Hematopoietic multipotent progenitor cell (in vitro differentiated cells): ENCODE results near the gene TWIST2. TPM values are rescaled to one million over a fixed set of nuclear protein-coding genes. Genes with fewer than 3 reads are reported as not detected.

Experiments used
- DNase-seq, 3 donors: peaks; one replicate each; pipeline ENCODE4 v3.0.0-alpha.2; 2011 to 2015; ENCODE audit warnings: low read depth in 2 of 3, low spot score in 2 of 3
- total RNA-seq: library from RNA; depleted of rRNA; stranded (reverse); fragments of >200 nt; gene quantifications from one replicate; pipeline ENCODE4 v1.2.3, GENCODE V29; 2012

Gene TWIST2
- total RNA-seq, 1 donor: not detected

DNA sequence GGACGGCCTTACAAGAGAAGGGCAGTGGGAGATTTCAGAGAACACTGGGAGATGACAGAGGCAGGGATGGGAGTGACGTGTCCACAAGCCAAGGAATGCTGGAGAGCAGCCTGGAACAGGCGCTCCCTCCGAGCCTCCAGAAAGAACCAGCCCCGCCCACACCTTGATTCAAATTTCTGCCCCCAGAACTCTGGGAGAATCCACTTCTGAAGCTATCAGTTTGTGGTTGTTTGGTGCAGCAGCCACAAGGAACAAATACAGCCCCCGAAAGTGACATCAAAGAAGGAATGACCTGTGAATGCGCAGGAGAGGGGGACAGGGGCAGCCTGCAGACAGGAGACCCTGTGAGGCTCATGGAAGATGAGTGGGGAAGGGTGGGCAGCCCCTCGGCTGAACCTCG lies 67.3 kb downstream of the TWIST2 start:
- DNase-seq: no peak

DNA sequence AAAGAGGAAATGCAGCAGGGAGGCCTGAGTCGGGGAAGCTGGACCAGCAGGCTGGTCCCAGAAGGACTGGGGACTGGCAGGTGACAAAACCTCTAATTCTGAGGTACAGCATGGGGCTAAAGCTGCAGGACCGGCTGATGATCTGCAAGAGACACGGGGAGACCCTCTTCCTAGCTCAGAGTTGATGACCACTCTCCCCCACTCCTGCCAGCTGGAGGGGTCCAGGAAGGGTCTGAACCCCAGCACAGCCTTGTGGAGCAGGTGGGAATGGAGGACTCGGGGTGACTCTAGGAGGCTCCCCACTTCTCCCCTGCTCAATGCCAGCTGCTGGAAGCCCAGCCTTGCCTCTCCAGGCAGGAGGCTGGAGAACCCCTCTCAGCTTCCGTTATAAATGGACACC lies 67.7 kb downstream of the TWIST2 start:
- no peak for DNase-seq

DNA sequence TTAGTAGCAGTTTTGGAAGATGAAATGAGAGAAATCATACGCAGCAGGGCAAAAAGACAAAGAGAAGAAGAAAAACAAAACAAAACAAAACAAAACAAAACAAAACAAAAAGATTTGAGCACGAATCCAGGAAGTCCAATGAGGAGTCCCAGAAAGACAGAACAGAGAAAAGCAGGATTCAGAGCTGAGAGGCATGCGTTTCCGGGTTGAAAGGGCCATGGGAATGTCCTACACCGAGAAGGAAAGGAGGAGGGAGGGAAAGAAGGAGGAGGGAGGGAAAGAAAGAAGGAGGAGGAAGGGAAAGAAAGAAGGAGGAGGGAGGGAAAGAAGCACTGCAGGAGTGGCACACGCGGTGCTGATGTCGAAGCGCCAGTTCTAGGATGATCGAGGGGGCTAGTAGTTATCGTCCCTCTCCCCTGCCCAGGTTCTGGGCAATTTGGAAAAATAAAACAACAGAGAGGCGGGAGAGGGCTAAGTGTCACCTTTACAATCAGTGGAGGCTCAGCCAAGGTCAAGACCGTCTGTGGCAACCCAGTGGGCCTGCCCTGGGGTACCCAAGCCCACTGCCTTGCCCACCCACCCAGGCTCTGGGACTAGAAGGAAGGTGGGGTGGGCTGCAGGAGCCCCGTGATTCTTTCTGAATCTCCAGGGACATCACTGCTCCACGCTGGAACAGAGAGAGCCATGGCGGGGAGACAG lies 68.4 kb downstream of the TWIST2 start:
- no peak for DNase-seq

DNA sequence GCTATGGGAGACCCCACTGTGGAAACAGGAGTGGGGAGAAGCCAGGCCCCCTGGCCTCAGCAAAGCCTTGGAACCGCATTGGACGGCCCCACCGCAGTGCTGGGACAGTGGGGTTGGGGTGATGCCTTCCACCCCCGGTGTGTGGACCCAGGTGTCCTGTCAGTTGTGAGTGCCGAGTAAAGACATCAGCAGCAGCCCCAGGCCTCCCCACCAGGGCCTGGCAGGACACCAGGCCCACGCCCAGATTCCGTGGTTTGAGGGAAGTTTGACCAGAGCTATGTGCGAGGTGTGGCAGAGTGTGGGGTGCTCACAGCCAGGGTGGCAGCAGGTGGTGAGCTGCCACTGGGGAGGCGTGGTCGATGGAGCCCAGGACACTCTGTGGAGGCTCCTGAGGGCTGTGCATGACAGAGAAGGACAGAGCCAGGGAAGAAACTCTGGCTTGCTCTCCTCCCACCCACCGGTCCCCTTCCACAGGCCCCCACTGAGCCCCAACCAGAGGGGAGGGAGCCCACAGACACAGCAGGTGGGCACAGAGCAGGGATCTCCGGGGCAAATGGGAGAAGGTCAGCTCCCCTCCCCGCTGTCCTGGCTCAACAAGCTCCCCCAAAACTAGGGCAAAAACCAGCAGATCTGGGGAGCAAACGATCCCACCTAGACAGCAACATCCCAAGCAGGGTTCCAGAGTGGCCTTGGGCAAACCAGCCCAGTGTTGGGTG lies 69.1 kb downstream of the TWIST2 start:
- DNase-seq: no peak

DNA sequence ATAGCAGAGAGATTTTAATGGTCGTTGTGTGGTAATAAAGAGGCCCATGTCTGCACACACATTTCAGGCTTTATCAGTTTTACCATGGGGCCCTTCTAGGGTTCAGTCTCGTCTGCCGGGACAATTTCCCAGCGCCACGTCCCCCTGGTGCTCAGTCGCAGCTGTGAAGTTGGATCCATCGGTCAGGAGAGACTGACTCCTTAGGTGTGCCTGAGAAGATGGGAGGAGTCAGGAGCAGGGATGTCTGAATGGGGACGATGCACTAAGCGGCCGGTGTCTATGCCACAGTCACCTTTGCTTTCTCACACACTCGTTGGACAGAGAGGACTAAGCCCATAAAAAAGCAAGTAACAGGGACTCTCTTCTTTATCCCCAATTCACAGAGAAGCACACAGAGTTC lies 71.4 kb downstream of the TWIST2 start:
- no peak for DNase-seq

DNA sequence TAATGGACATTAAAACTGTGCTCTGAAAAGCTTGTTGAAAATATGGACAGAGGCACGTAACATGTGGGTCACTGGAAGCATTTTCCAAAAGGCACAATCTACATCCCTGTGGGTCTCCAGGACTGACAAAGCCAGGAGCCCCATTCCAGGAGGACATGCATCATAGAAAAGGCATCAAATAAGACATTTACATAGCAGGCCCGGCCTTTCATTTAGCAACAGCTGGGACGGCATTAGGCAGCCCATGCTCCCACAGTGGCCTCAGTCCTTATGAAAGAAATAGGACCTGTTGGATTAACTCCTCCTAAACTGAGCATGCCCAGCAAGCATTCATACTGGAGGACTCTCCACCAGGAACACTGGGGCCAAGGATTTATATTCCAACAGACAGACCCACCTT lies 72.2 kb downstream of the TWIST2 start:
- no peak for DNase-seq

DNA sequence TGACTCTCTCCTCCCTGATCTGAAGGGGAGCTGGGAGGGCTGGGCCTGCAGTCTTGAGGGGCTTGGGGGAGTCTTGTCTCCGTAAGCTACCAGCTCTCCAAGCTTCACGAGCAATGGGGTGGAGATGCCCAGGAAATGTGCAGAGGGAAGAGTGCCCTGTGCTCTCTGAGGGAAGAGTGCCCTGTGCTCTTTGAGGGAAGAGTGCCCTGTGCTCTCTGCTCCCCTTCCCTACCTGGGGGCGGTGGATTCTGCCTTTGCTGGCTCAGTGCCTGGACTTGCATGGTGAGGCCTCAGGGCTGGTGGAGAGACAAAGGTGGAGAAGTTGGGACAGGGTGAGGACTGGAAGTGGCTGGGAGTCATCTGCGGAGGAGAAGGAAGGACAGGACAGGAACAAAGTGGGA lies 72.7 kb downstream of the TWIST2 start:
- DNase-seq: no peak

DNA sequence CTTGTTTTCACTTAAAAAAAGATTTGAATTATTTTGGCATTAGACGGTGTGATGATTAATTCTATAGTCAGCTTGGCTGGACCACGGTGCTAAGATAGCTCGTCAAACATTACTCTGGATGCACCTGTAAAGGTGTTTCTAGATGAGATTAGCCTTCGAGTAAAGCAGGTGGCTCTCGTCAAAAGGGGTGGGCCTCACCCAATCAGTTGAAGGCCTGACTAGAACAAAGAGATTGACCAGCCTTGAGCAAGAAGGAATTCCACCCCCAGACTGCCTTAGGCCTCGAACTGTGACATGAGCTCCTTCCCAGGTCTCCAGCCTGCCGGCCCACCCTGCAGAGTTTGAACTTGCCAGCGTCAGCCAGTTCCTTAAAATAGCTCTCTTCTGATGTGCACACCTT lies 73.4 kb downstream of the TWIST2 start:
- no peak for DNase-seq

DNA sequence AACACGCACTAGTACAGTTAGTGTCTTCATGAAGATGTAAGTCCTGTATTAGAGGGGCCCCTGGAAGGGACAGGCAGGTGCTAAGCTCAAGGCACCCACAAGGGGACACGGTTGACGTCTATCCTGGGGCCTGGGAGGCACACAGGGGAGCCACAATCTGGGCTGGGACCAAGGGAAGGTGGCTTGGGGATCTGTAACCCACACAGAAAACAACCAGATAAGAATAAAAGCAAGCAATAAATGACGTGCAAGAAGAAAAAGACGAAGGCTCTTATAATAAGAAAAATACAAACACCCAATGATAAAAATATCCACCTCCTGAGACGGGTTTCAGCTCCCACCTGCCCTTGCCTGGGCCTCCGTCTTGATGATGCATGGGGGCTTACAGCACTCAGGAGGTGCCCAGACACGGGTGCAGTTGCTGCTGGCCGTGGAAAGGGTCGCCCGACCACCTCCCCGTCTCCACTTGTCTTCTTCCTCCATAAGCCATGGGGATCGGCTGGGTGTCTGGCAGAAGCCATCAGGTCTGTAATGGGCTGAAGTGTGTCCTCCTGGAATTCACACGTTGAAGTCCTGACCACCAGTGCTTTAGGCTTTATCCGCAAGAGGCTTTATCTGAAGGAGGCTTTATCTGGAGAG lies 73.9 kb downstream of the TWIST2 start:
- DNase-seq: no peak

DNA sequence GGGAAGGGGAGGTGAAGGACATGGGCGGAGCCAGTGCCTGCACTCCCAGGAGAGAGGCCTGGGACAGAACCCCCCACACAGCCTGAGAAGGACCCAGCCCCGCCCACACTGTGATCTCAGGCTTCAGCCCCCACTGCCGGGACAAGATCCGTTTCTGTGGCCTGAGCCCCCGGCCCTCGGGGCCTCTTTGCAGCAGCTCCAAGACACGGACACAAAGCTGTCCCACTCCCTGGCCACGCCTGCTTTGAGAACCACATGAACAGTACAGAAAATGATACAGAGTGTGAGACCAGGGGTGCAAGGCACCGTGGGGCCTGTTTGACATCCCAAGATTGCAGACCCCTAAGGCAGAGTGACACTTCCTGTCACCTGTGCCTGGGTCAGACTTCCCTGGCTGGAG lies 74.5 kb downstream of the TWIST2 start:
- DNase-seq: no peak

DNA sequence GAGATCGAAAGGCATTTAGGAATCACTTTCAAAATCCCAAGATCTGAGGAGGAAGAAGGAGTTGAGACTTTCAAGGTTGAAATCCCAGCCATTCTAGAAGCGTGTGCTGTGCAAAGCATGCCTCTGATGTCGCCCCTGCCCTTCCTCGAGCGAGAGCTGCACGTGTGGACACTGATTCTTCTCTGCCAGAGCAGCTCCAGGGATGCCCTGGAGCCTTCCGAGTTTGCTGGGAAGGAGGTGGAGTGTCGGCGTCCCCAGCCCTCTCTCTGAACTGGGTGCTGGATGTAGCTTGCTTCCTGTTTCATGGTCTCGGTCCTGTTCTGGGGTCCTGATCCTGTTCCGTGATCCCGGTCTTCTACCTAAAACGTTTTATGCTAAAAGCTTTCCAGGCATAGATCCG lies 76.1 kb downstream of the TWIST2 start:
- DNase-seq: no peak

DNA sequence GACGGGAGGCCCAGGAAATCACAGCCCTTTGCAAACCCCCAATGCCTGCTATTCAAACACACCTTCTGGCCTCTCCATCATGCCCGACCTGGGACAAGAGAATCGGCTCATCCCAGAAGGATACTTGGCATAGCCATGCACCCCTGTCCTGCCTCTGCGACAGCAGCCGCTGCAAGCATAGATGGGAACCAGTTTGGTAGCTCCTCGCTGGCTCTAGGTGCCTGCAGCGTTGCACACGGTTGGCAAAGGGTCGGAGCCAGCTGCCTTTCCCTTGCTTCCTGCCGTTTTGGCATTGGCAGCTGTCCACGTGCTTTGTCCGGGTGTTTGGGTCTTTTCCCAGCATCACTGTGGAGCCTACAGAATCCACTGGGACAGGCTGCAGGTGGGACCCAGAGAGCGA lies 76.9 kb downstream of the TWIST2 start:
- DNase-seq: no peak

DNA sequence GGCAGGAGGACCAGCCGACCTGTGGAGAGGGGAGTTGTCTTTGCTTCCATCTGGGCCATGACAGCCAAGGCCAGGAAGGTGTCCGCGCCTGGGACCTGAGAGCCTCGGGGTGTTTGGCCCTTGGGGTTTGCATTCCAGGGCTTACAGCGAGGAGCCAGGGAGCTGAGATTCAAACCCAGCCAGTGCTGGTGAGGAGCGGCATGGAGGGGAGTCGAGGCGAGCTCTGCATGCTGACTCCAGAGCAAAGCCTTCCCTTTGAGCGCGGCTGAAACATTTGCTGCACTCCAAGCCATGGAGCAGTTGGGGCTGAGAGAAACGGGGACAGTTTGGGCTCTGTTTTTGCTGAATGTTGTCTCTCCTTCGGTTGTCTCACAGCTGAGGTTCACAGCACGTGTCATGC lies 77.4 kb downstream of the TWIST2 start:
- DNase-seq: no peak

DNA sequence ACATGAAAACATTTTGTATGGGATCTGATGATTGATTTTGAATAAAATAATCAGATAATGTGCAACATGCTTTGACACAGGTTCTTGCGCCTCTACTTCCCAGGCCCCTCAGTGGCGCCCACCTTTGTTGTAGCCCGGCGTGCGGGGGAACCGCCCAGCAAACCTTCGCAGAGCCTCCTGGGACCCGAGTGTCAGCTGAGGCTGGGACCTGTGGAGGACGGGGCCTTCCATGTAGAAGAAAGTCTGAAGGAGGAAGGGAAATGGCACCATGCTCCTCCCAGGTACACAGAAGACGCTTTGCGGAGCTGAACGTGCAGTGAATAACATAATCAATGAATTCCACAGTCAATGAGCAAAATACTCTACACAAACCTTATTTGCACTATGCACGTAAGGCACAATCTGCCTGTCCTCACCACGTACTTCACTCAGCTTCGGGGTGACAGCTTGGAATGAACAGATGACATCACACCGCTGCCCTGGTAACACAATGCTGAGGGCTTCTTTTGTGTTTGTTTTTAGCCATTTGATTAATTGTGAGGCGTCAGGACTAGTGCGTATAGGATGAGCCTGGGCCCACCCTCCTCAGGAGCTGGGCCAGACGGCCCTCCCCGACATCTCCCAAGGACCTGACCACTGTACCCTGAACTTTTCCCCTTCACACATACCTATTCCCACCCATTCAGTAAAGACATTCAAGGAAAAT lies 78.1 kb downstream of the TWIST2 start:
- no peak for DNase-seq

DNA sequence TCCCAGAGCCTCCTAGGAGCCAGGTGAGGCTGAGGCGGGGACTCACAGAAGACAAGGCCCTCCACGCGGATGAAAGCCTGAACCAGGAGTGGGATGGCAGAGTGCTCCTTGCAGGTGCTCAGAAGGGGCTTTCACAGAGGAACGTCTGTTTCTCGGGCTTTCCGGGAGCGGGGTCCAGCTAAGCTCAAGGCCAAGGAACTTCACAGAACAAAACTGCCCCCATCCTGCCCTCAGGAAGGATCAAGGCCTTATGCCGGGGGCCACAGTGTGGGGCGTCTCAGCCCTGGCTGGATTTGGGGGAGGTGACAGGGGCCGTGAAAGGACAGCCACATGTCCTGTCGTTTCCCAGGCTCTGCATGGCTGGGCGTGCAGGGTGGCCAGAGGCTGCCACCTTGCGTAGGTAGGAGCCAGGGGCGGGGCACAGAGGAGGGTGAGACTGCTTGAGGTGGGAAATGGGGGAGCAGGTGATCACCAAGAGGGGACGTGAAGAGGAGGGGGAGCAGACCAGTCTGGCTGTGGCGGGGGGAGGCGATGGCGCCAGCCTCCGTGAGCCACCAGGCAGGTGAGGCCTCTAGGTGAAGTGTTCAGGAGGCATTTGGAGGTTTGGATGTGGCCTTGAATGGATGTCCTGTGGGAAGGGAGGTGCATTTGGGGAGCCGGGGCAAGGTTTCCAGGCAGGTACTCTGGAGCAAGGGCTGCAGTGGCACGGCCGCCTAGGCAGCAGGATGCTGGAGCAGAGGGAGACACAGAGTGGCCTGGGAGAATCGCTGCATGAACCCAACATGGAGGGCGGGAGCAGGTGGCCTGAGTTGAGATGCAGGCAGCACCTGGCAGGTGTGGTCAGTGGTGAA lies 79.1 kb downstream of the TWIST2 start:
- DNase-seq: no peak

DNA sequence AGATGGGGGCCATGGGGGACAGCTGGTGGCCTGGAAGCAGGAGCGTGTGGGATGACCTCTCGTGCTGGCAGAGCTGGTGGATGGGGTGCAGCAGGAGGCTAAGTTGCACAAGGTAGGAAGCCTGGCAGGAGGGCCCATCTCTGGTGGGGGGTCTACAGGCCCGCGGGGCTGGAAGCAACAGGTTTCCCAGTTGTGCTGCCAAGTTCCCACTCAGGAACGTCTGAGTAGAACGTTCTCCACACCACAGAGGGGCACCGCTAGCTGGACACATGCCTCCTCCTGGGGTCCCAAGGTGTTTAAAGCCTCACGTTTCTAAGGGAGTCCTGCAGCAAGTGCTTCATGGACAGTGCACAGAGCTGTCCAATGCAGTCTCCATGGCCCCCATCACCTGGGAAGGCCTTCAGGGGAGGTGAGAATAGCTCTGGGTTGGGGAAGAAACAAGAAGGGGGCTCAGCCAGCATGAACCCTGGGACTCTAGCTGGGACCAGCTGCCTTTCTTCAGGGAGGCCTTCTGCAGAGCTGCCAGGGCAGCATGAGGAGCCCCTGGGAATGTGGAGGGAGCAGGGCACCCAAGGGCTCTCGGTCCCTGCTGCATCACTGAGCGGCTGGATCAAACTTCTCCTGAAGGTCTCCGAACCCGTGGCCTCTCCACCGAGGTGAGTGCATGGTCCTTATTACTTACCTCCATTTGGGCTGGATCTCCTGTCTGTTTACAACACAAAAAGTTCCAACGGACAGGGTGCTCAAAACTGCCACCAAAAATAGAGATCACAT lies 80.0 kb downstream of the TWIST2 start:
- DNase-seq: no peak

DNA sequence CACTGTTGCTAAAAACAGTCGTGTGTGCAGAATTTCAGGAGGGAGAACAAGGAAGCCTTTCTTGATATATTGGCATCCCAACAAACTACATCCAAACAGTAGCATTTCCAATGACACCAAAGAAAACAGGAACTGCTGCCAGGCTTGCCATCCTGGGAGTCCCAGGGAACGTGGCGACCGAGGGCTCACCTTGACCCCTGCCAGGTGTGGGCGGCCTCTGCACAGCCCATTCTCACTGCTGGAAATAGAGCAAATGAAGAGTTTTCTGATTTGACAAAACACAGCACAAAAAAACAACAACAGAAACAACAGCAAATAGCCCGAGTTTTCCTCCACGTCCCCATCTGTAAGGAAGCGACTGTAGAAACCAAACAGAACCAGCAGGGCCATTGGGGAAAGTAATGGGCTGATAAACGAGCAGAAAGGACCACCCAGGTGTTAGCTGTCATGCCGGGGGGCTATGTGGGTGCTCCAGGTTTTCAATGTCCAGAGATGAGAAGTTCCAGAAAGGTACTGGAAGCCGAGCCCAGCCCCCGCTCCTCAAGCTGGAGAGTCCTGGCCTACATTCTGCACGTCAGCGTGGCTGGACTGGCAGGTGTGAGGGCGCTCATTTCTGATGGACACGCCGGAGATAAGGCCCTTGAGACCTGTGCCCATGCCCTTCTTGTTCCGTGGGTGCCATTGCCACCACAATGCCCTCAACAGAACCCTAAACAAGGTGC lies 80.8 kb downstream of the TWIST2 start:
- no peak for DNase-seq

DNA sequence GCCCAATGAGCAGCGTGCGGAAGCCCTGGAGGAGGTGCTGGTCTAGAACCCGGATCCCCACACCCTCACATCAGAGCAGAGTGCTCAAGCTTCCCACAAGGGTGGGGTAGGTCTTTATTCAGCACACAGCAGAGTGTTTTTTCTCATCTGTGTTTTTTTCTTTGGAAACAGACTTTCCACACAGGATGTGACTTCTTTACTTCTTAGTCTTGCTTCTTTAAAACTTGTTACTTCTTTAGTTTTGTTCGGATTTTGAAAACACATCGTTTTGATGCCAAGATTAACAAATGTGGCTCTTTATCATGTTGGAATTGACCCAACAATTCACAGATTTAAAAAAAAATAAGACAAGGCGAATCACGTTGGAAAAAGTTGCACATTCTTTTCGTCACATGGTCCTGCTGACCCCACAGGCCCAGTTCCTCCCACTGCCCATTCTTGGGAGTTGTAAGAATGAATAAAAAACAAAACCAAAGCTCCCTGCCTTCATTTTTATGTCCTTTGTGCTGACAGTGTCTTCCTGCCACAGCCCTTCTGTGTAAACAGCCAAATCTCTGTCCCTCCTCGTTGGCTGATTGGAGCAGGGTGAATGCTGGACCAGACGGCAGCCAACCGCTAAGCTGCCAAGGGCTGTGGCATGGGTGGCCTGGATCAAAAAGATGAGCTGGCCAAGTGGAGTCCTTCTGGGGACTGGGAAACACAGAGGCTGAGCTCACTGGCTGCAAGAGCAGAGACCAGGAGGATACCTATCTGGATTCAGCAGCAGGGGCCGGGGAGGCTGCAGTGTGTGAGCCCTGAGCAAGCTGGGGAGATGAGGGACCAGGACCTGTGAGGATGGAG lies 81.6 kb downstream of the TWIST2 start:
- DNase-seq: no peak
